ENCODE measurements around the gene FSD1L.

Gene FSD1L

GRCh38 chr9:105484226-105484625 is 36.4 kb downstream of the FSD1L start:
- TF ChIP-seq GATA3 (IDR thresholded peaks at IDR 0.05; ENCODE audit: low read depth, low read length) (no peak), GATA2 (IDR thresholded peaks at IDR 0.05; ENCODE audit: low read depth, low read length) (no peak)

DNA sequence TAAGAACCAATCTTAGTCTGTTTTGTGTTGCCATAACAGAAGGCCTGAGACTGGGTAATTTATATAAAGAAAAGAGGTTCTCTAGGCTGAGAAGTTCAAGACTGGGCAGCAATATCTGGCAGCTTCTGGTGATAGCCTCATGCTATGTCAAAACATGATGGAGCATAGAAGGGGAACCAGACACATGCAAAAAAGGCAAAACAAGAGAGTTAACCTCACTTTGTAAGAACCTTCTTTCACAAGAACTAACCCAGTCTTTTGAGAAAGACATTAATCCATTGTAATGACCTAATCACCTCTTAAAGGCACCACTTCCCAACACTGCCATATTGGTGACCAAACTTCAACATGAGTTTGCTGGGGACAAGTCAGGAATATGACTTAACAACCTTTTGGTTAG is 37.3 kb downstream of the FSD1L start:
- no peak for TF ChIP-seq GATA3 (IDR thresholded peaks at IDR 0.05; ENCODE audit: low read depth, low read length)
- no peak for TF ChIP-seq GATA2 (IDR thresholded peaks at IDR 0.05; ENCODE audit: low read depth, low read length)

DNA sequence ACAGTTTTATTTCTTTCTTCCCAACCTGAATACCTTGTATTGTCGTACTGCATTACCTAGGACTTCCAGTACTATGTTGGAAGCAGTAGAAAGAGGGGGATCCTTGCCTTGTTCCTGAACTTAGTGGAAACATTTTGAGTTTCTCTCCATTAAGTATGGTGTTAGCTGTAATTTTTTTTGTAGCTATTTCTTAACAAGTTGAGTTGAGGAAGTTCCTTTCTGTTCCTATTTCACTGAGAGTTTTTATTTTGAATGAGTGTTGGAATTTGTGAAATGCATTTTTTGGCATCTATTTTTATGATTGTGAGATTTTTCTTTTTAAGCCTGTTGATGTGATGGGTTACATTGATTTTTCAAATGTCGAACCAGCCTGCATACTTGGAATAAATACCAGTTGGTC is 49.0 kb downstream of the FSD1L start:
- TF ChIP-seq GATA3 (IDR thresholded peaks at IDR 0.05; ENCODE audit: low read depth, low read length) (no peak), GATA2 (IDR thresholded peaks at IDR 0.05; ENCODE audit: low read depth, low read length) (no peak)

GRCh38 chr9:105497704-105498103 is 49.9 kb downstream of the FSD1L start:
- TF ChIP-seq GATA3 (IDR thresholded peaks at IDR 0.05; ENCODE audit: low read depth, low read length) (no peak), GATA2 (IDR thresholded peaks at IDR 0.05; ENCODE audit: low read depth, low read length) (no peak)

GRCh38 chr9:105500108-105500766 is 52.4 kb downstream of the FSD1L start:
- TF ChIP-seq GATA3 (IDR thresholded peaks at IDR 0.05; ENCODE audit: low read depth, low read length) (no peak), GATA2 (IDR thresholded peaks at IDR 0.05; ENCODE audit: low read depth, low read length) (no peak)

- TF ChIP-seq GATA3 (IDR thresholded peaks at IDR 0.05; ENCODE audit: low read depth, low read length) (no peak), GATA2 (IDR thresholded peaks at IDR 0.05; ENCODE audit: low read depth, low read length) (no peak)
Observed at GRCh38 chr9:105501414-105501813, 53.6 kb downstream of the FSD1L start.

GRCh38 chr9:105502276-105502675 is 54.4 kb downstream of the FSD1L start:
- no peak for TF ChIP-seq GATA2 (IDR thresholded peaks at IDR 0.05; ENCODE audit: low read depth, low read length)
- TF ChIP-seq GATA3 (IDR thresholded peaks at IDR 0.05; ENCODE audit: low read depth, low read length), result no peak

GRCh38 chr9:105503881-105504280 is 56.0 kb downstream of the FSD1L start:
- TF ChIP-seq GATA3 (IDR thresholded peaks at IDR 0.05; ENCODE audit: low read depth, low read length) (no peak), GATA2 (IDR thresholded peaks at IDR 0.05; ENCODE audit: low read depth, low read length) (no peak)

DNA sequence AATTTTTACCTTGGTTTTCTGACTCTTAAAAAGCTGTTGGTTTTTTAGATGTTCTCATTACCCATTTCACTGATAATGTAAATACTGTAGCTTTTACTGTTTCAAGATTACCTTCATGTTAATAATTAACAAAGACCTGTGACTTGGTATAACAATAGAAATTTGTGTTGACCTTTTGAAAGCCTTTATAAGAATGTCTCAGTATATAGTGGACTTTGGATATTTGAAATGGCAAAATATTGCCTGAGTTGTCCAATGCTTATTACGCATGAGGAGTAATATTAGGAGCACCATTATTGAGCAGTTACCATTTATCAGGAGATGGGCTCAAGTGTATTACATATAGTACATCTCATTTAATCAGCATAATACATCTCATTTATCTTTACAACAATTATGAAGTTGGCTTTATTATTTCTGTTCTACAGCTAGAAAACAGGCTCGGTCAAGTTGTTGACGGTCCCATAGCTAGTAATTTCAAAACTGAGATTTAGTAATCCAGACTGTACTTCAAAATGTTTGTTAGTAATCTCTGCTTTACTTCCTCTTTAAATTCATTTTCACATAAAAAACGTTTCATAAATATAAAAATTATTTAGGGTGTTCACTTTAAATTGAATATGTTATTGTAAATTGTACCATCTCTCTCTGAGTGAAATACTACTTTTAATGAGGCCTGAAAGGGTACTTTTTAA is 59.4 kb downstream of the FSD1L start:
- TF ChIP-seq GATA2 (IDR thresholded peaks at IDR 0.05; ENCODE audit: low read depth, low read length) (no peak), GATA3 (IDR thresholded peaks at IDR 0.05; ENCODE audit: low read depth, low read length) (no peak)

DNA sequence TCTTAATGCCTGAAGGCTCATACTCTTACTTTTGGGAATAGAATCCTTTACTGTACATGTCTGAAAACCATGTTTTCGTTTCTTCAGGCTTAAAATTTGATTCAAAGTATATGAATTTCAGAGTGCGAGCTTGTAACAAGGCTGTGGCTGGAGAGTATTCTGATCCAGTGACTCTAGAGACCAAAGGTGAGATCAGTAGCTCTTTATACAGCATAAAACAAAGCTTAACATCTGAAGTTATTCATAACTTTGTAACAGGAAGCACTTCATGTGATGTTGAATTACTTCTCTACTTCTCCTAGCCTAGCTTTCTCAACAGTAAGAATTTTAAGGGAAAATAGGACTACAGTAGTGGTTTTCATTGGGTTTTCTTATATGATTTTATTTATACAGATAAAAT is 60.7 kb downstream of the FSD1L start:
- no peak for TF ChIP-seq GATA2 (IDR thresholded peaks at IDR 0.05; ENCODE audit: low read depth, low read length)
- TF ChIP-seq GATA3 (IDR thresholded peaks at IDR 0.05; ENCODE audit: low read depth, low read length), result no peak

- no peak for TF ChIP-seq GATA3 (IDR thresholded peaks at IDR 0.05; ENCODE audit: low read depth, low read length)
- TF ChIP-seq GATA2 (IDR thresholded peaks at IDR 0.05; ENCODE audit: low read depth, low read length), result no peak
Observed at GRCh38 chr9:105510024-105510423, 62.2 kb downstream of the FSD1L start.

- TF ChIP-seq GATA3 (IDR thresholded peaks at IDR 0.05; ENCODE audit: low read depth, low read length) (no peak), GATA2 (IDR thresholded peaks at IDR 0.05; ENCODE audit: low read depth, low read length) (no peak)
Observed at GRCh38 chr9:105511446-105511845, 63.6 kb downstream of the FSD1L start.

DNA sequence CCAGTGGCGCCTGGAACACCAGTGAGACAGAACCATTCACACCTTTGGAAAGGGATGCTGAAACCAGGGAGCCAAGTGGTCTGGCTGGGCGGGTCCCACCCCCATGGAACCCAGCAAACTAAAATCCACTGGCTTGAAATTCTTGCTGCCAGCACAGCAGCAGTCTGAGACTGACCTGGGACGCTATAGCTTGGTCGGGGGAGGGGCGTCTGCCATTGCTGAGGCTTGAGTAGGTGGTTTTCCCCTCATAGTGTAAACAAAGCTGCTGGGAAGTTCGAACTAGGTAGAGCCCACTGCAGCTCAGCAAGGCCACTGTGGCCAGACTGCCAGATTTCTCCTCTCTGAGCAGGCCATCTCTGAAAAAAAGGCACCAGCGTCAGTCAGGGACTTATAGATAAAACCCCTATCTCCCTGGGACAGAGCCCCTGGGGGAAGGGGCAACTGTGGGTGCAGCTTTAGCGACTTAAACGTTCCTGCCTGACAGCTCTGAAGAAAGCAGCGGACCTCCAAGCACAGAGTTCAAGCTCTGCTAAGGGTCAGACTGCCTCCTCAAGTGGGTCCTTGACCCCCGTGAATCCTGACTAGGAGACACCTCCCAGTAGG is 68.1 kb downstream of the FSD1L start:
- no peak for TF ChIP-seq GATA3 (IDR thresholded peaks at IDR 0.05; ENCODE audit: low read depth, low read length)

- TF ChIP-seq GATA3 (IDR thresholded peaks at IDR 0.05; ENCODE audit: low read depth, low read length), result no peak
- no peak for TF ChIP-seq GATA2 (IDR thresholded peaks at IDR 0.05; ENCODE audit: low read depth, low read length)
Observed at GRCh38 chr9:105531530-105531929, 83.7 kb downstream of the FSD1L start.
